Stimulated activated CD4-positive, alpha-beta T cell treated with anti-CD3 and anti-CD28 coated beads, Interleukin-15, amount 100 ng/mL, for 1 hour (primary cell): ENCODE data around the gene MSANTD4.
"Not testable (repeated sequence)": the region's sequence is repeated elsewhere in the genome, so short reads cannot be mapped to it uniquely, and the experiment has no call there.

Source experiments
- DNase-seq, 2 donors: peaks; one replicate each; pipeline ENCODE4 v3.0.0-alpha.2; 2020; ENCODE audit warnings: low read depth in 1 of 2, low spot score in 1 of 2

MSANTD4 gene

DNA sequence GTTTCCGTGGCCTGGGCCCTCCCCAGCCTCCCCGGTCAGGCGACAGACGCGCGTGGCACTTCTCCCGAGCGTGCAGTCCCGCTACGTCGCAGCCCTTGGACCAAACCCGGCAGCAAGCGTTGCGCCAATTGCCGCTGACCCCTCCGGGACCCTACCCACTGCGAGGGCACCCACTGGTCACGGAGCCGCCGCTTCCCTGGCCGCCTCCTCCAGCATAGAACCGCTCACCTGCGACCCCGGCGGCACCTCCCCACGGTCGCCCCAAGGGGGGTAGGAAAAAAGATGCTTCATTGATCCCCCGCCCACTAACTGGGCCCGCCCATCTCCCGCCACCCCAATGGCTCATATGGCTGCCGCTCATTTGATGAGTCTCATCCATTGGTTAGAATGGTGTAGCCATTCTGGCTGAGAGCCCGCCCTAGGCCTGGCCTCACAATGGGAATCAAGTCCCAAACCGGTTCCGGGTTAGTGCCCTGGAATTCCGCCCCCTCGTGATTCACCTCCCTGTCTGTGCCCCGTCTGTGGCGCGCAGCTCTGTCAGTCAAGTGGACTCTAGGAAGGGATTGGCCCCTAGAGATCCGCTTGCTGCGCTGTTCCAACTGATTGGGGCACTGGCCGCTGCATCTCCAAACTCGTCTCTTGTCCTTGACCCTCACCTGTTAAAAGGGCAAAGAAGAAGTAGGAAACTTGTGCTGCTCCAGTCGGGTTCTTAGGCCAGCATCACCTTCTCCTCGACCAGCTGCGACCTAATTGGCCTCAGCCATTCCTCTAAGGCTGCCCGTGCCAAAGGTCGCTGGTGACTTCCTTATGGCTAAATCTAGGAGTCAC lies at the start of gene MSANTD4:
Gene MSANTD4, minus strand, starts transcription at position 274 of the 828 bp plus-strand sequence. CDS start 11,323 bp downstream, outside the sequence.
- peak; percentile 92 to 97 for DNase-seq

DNA sequence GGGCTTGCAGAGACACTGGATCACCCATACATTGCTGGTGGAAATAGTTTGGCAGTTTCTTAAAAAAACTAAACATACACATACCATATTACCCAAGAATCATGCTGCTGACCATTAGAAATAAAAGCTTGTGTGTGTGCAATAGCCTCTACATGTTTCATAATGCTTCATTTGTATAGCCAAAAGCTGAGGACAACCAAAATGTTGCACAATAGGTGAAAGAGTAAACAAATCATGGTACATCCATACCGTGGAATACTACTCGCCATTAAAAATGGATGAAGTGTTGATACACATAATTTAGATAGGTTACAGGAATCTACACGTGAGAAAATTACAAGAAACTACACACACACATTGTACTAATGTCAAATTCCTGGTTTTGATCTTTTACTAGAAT lies 48.6 kb upstream of the MSANTD4 start:
- no peak for DNase-seq

DNA sequence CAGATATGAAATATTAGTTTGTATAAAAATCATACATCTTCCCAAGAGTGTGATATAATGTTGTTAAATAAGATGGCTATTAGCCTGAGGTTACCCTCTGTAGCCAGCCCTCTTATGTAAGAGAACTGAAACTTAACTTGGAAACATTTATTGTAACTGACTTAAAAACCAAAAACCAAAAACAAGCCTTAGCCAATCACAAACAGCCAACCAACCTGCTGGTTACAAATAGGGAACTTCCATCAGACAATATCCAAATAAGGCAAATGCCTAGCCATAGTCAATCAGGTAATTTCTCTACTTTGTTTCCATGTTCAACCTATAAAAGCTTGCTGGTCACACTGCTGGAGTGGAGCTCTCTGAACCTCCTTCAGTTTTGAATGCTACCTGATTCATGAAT lies 41.0 kb upstream of the MSANTD4 start:
- DNase-seq: no peak

DNA sequence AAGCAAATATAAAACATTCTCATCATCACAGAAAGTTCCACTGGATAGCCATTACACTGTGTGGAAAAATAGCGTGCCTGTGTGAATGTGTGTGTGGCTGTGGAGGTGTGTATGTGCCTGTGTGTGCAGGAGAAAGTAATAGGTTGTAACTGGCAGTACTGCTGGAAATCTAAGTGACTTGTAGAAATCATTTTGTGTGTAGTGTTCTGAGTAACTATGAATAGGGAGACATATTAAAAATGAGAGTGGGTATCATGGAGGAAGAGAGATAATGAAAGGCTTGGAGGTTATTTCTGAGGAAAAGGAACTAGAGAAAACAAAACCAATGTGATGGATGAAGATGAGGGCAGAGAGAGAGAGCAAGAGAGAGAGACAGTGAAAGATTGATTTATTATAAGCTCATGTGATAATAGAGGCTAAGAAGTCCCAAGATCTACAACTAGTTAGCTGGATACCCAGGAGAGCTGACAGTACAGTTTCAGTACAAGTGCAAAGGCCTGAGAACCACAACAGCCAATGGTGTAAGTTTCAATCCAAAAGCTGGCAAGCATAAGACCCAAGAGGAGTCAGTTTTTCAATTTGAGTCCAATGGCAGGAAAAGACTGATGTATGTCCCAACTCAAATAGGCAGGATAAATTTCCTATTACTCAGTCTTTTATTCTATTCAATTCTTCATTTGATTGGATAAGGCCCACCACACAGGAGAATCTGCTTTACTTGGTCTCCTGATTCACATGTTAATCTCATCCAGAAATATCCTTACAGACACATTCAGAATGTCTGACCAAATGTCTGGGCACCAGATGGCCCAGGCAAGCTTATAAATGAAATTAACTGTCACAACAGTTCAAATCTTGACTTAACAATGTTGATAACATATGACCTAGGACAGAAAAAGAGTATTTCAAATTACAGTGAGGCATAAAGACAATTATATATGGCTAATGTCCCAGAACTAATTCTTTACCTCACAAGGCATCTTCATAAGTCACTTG lies 40.2 kb upstream of the MSANTD4 start:
- no peak for DNase-seq

DNA sequence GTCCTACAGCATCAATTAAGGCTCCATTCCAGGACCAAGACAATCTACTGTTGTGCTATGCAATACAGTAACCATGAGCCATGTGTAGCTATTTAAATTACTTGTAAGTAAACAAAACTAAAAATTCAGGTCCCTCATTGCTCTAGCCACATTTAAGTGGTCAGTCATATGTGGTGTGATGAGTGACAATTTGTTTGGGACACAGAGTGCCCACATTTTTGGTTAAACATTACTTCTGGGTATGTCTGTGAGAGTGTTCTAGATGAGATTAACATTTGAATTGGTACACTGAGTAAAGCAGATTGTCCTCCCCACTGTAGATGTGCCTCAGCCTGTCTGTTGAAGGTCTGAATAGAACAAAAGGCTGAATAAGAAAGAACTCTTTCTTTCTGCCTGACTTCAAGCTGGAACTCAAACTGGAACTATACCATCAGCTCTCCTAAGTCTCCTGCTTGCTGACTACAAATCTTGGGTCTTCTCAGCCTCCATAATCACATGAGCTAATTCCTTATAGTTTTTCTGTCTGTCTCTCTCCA lies 39.3 kb upstream of the MSANTD4 start:
- no peak for DNase-seq

DNA sequence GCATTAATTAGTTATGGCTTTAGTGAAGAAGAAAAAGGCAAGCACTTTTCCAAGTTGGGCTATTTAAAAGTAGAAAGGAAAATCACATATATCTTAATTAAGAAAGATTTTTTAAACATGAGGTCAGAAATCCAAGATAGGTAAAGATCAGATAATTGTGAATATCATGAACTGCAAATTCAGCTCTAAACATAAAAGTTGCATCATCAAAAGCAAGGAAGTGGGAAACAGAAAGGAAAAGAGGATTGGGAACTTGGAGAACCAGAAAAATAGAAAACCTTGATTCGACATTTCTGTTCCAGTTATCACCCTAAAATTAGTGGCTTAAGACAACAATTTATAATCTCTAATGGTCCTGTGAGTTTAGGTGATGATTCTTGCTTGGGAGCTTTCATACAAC lies 37.6 kb upstream of the MSANTD4 start:
- DNase-seq: no peak

DNA sequence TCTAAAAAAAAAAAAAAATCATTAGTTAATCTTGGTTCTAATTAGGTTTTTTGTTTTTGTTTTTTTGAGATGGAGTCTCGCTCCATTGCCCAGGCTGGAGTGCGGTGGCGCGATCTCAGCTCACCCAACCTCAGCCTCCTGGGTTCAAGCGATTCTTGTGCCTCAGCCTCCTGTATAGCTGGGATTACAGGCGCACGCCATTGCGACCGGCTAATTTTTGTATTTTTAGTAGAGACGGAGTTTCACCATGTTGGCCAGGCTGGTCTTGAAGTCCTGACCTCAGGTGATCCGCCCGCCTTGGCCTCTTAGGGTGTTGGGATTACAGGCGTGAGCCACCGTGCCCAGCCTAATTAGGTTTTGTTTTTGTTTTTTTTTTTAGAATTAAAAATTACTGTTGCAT lies 36.3 kb upstream of the MSANTD4 start:
- DNase-seq: not testable (repeated sequence)

DNA sequence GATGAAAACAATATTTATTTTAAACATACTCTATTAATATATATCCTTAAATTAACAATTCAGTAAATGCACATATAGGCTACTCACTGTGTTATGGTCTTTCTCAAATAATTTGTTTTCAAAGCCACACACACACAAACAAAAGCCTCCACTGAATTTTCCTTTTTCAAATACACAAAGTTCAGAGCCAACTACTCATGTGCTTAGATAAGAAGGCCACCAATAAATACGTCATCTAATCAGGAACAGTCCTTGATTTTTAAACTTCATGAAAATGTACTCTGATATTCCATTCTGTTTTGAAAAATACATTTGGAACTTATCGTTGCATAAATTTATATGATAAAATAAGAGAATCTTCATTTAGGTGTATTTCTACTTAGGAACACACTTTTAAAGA lies 29.1 kb upstream of the MSANTD4 start:
- DNase-seq: no peak

DNA sequence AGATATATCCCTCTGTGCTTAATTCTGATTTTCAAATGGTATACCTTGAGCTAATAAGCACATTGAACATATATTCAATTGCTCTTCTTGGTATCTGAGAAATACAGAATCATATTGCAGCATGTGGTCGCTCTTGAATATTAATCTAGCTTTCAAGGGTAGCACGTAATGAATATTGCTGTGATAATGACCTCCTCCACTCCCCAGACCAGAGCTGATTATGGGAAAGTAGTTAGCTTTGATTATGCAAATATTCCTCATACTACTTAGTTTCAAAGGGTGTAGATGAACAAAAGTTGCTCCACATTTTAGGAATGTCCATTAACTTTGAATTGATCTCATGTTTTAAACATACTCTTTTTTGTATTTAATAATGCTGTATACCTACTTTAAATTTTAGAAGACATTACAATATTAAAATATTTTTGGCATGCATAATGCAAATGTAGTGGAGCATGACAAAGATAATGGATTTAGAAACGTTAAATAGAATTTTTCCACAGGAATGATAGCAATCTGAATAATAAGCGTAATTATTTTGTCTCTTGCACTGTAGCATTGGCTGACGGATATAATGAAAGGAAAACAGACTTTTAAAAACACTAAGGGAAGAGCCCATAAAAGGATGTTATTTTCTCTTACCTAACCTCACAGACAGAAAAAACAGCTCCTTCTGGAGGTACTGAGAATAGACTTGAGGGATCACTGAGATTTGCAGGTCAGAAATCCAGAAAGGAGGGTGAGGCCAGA lies 27.9 kb upstream of the MSANTD4 start:
- no peak for DNase-seq

DNA sequence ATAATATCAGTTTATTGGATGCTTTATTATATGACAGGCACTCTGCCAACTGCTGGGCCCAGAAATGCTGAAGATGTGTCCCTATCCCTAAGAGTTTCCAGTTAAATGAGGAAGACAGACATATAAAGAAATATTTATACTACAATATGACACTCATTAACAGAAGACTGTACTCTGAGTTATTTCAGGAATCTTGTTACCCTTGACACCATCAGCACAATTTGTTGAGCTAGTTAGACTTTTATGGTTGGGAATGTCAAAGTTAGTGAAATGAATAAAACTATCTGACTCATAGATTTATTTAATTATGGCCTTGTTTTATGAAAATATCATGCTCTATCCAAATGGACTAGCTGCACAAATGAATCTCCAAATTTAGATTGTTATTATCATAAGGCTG lies 25.6 kb upstream of the MSANTD4 start:
- no peak for DNase-seq

DNA sequence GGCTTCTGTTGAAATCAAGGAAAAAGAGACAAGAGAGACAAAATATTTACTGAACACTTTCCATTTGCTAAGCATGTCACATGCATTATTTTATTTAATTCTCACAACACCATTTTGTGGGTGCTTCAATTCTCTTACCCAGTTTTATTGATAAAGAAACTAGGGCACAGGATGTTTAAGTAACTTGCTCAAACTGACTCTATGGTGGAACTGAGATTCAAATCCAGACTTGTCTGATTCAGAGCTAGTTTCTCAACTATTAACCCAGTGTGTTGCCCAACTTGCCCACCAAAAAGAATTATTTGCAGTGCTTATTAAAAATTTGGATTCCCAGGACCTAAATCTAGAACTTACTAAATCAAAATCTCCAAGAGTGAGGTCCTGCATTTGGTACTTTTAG lies 21.5 kb upstream of the MSANTD4 start:
- DNase-seq: no peak

DNA sequence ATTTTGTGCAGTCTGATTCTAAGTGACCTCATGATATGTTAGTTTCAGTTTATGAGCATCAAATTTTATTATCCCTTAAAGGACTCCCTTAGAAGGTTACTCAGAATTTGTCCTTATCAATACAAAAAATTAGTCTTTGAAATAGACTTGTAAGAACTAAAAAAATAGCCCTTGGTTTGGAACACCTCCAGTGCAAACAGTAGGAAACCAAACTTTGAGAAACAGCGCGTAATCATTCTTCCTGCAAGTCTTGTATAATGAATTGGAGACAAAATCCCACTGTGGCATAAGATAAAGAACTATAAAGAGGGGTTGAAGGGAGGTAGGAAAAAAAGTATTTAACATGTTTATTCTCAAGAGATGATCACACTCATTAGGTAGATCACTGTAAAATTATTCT lies 10.8 kb upstream of the MSANTD4 start:
- DNase-seq: no peak

DNA sequence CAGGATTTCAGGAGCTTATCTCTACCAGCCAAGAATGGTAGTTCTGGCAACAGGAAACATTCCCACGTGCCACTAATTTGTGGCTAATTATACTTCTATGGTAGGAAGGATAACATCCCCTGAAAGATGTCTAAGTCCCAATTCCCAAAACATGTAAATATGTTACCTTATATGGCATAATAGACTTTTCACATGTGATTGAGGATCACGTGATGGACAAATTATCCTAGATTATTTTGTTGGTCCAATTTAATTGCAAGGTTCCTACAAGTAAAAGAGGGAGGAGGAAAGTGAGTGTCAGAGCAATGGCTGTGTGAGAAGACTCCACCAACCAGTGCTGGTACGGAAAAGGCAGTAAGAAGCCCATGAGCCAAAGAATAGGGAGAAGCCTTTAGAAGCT lies 9.9 kb upstream of the MSANTD4 start:
- DNase-seq: no peak

DNA sequence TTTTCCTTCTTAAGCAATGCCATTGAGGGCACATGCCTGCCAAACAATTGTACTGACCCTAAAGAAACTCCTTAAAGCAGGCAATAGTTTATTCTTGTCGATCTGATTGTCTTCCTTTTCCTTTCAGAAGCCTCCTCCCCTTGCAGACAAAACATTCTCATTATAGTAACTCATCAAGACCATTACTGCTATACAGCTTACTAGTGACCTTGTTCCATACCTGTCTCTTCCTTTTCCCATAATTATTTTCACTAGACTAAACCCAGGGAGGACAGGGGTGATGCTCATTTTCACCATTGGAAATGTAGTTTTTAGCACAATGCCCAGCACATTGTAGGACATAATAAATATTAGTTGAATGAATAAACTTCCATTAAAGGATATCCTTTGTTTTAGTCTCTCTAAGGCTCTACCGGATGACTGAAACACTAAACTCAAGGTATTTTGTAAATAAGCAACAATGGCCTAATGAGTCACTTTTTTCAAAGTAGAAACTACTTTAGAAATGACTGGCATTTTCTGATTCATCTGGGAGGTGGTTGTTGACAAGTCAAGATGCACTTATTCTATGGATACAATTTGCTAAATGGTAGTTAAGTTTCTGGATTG lies 9.3 kb upstream of the MSANTD4 start:
- DNase-seq: no peak

DNA sequence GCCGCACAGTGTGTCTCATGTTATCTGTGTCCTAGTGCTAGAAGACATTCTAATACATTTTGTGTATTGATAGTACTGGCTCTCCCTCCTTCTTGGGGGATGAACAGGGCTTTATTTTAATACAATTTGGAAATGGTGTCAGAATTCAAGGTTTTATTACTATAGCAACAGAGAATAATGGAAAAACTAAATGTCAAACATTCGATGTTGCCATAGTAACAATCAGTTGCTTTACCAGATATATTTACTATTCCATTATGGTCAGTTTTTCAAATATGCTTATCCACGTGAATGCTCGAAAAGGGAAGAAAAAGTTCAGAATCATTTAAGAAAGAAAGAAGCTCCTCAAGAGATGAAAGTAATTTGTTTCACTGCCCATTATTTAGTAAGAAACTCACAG lies 8.6 kb upstream of the MSANTD4 start:
- no peak for DNase-seq

DNA sequence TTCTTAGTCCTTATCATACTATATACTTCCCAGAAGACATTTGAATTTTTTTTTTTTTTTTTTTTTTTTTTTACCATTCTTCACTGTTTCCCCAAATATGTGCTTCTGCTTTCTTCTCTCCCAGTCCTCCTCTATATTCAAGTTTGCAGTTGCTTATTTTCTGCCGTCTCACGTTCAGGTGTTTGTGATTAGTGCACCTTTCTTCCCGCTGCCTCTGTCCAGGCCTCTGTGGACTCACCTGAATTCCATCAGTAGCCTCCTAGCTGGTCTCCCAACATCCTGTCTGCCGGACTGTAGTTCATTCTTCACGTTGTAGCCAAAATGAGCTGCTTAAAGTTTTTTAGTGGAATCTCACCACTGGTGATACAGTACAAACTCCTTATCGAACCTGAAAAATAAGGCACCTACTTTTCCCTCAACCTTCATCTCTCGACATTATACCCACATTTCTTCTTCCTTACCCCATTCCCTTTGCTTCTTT lies 795 bp upstream of the MSANTD4 start:
- DNase-seq: no peak

DNA sequence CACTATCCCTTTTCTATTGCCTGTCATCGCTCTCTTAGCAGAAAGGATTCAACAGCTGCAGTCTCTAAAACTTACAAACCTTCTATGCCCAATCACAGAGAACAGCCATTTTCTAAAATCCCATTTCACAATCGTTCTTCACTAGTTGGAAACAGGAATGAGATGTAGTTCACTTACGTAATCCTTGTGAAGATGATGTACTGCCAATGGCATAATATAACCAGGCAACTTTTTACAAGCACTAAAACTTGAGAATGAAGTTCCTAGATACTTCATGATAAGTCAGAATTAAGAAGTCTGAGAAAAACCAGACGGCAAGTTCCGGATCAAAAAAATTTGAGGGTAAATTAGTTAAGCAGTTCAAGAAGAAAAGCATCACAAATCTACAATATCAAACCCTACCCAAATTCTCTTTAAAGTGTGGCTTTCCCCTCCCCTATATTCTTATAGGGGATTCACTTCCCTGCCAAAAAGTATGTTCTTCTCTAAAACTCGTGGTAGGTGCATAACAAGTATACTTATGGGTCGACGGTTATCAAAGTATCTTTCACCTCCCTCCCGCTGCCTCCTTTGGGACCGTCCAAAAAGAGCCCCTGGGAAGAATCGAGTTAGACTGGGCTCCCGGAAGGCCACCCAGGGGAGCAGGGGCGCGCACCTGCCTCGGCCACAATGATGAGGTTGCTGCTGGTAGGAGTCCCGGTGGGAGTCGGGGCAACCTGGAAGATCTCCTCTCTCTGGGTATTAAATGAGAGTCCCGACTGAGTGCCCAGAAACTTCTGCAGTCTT lies 666 bp downstream of the MSANTD4 start:
- DNase-seq: no peak

DNA sequence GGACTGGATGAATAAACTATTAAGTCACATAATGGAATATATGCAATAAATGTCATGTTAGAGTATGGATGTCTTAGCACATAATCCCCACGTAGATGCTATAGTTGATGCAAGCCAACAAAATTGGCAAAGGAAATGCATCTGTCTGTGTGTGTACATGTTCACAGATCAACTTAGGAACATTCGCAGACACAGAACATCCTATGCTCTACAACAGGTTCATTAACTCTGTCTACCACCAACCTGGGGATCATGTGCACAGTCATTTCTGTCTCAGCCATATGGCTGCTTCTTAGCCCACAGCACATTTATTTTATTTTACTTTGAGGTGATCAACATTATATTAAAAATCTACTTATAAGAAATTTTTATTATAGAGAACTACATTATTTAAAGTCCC lies 4.9 kb downstream of the MSANTD4 start:
- no peak for DNase-seq

DNA sequence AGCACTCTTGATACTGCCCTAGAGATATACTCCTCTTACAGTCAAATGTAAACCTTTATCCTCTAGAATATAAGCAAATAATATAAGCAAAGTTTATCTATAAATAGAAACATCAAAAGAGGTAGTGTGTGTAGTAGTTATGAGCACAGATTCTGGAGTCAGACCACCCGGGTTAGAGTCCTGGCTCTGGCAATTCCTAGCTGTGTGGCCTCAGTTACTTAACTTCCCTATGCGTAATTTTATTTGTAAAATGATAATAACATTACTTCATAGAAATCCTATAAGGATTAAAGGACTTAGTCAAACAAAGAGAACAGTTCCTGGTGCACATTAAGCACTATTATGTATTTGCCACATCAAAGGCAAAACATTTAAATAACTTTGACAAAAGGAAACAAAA lies 7.0 kb downstream of the MSANTD4 start:
- DNase-seq: no peak

DNA sequence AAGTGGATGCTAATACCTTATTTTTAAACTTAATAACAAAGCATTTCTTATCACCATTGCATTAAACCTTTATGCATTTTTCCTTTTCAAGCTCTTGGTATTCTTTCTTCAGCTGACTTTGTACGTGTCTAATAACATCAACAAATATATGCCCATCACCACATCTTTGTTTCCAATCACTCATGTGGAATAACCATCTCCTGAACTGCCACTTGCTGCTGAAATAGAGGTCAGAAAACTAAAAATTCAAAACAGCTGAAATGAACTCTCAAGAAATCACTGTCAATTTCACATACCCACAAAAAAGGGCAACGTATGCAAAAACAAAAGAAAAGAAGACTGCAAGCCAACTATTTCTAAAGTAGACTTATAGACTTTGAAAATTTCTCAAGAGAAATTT lies 7.4 kb downstream of the MSANTD4 start:
- DNase-seq: no peak
